Mammary epithelial cell (primary cell): ENCODE results near the gene PSTPIP2.

Source experiments
- EZH2 ChIP-seq: IDR thresholded peaks from 2 replicates; pipeline ENCODE4 v1.6.1; 2012; ENCODE audit warnings: low read length, inconsistent platforms, borderline replicate concordance
- TF ChIP-seq, protein P1 (sequence below), 2 donors: IDR thresholded peaks in 1 of 2; conservative IDR thresholded peaks in 1 of 2; 2 replicates each; pipeline ENCODE4 v1.5.1; 2011 to 2012; ENCODE audit warnings: inconsistent platforms in 2 of 2, low read length in 2 of 2, mild to moderate bottlenecking in 2 of 2, control low read depth in 1 of 2, low read depth in 1 of 2; ENCODE audit not compliant: insufficient read depth in 1 of 2; ENCODE audit errors: extremely low read depth in 1 of 2

DNA sequence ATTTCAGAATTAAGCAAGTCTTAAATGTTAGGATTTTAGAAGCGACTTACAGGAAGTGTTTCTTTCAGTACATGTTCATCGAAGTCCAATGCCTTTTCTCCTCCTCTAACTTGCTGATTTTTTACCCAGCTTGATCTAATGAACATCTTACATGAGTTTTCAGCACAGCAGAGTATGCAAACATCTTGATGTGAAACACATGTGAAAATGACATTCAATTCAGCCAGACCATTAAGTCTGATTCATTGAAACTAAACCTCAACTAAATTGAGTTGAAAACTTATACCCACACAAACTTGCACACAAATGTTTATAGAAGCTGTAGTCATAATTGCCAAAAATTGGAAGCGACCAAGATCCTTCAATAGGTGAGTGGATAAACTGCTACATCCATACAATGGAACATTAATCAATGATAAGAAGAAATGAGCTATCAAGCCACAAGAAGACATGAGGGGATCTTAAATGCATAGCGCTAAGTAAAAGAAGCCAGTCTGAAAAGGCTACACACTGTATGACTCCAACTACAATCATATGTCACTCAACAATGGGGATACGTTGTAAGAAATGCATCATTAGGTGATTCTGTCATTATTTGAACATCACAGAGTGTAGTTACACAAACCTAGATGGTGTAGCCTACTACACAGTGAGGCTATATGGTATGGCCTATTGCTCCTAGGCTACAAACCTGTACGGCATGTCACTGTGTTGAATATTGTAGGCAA, 18.5 kb downstream of the PSTPIP2 start:
- TF ChIP-seq, protein P1, sequence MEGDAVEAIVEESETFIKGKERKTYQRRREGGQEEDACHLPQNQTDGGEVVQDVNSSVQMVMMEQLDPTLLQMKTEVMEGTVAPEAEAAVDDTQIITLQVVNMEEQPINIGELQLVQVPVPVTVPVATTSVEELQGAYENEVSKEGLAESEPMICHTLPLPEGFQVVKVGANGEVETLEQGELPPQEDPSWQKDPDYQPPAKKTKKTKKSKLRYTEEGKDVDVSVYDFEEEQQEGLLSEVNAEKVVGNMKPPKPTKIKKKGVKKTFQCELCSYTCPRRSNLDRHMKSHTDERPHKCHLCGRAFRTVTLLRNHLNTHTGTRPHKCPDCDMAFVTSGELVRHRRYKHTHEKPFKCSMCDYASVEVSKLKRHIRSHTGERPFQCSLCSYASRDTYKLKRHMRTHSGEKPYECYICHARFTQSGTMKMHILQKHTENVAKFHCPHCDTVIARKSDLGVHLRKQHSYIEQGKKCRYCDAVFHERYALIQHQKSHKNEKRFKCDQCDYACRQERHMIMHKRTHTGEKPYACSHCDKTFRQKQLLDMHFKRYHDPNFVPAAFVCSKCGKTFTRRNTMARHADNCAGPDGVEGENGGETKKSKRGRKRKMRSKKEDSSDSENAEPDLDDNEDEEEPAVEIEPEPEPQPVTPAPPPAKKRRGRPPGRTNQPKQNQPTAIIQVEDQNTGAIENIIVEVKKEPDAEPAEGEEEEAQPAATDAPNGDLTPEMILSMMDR (conservative IDR thresholded peaks at IDR 0.05 in 1 of 2, IDR thresholded peaks at IDR 0.05 in 1 of 2; ENCODE audit: extremely low read depth in 1 of 2, insufficient read depth in 1 of 2, low read depth in 1 of 2, low read length in 2 of 2): no peak
- no peak for TF ChIP-seq EZH2
